Fibroblast of pulmonary artery (primary cell): Measurements from ENCODE around the gene MSN.

Experiments
- DNase-seq: peaks from one replicate; pipeline ENCODE4 v3.0.0-alpha.2; 2010; ENCODE audit warnings: low read depth
- H3K4me3 ChIP-seq: replicated peaks from 2 replicates; pipeline ENCODE4 v1.5.1; 2011; ENCODE audit warnings: low read depth, mild to moderate bottlenecking, control low read depth, low read length, moderate library complexity
- TF ChIP-seq, protein P1 (sequence below): IDR thresholded peaks from 2 replicates; pipeline ENCODE4 v1.5.1; 2011; ENCODE audit warnings: mild to moderate bottlenecking, control low read depth, low read length, inconsistent platforms; ENCODE audit errors: missing control alignments

The MSN gene

DNA sequence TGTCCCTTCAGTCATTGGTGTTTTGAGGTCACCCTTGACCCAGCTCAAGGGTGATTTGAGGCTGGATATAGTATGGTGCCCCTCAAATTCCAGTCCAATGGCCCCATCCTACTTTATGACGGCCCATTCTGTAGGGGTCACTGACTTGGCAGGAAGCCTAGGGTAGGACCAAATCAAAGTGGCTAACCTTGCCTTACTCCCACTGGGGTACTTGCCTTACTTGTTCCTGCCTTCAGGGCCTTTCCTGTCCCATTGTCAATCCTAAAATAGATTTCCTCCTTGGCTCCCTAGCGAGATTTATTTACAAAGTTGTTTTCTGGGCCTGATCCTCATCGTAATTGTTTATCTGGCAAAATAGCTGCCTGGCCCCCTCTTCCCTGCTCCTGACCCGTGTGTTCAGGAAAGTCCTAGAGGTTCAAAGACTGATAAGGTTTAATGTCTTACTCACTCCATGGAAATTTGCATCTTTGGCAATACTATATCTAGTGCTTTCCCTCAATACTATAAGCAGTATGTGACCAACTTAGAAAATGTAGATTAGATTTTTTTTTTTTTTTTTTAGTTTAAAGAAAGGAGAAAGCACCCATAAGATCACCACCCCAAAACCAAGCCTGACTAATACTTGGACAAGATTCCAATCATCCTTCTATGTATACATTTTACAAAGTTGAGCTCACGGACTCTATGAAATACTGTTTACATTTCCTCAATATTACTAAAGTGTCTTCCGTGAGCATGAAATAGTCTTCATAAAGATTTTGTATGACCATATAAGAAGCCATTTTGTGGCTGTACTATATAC is 44.8 kb downstream of the MSN start:
- TF ChIP-seq, protein P1, sequence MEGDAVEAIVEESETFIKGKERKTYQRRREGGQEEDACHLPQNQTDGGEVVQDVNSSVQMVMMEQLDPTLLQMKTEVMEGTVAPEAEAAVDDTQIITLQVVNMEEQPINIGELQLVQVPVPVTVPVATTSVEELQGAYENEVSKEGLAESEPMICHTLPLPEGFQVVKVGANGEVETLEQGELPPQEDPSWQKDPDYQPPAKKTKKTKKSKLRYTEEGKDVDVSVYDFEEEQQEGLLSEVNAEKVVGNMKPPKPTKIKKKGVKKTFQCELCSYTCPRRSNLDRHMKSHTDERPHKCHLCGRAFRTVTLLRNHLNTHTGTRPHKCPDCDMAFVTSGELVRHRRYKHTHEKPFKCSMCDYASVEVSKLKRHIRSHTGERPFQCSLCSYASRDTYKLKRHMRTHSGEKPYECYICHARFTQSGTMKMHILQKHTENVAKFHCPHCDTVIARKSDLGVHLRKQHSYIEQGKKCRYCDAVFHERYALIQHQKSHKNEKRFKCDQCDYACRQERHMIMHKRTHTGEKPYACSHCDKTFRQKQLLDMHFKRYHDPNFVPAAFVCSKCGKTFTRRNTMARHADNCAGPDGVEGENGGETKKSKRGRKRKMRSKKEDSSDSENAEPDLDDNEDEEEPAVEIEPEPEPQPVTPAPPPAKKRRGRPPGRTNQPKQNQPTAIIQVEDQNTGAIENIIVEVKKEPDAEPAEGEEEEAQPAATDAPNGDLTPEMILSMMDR = no peak
- no peak for DNase-seq
- H3K4me3 ChIP-seq = no peak overlapping the region

DNA sequence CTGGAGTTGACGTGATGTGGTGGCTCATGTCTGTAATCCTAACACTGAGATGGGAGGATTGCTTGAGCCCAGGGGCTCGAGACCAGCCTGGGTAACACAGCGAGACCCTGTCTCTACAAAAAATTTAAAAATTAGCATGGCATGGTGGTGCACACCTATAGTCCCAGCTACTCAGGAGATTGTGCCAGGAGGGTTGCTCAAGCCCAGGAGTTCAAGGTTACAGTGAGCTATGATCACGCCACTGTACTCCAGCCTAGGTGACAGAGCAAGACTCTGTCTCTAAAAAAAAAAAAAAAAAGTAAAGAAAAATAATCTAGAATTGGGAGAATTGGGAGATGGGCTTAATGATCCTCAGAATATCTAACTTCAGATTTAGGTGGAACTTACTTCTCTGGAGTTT is 51.1 kb downstream of the MSN start:
- TF ChIP-seq, protein P1 = no peak
- H3K4me3 ChIP-seq = no peak overlapping the region
- DNase-seq = no peak

DNA sequence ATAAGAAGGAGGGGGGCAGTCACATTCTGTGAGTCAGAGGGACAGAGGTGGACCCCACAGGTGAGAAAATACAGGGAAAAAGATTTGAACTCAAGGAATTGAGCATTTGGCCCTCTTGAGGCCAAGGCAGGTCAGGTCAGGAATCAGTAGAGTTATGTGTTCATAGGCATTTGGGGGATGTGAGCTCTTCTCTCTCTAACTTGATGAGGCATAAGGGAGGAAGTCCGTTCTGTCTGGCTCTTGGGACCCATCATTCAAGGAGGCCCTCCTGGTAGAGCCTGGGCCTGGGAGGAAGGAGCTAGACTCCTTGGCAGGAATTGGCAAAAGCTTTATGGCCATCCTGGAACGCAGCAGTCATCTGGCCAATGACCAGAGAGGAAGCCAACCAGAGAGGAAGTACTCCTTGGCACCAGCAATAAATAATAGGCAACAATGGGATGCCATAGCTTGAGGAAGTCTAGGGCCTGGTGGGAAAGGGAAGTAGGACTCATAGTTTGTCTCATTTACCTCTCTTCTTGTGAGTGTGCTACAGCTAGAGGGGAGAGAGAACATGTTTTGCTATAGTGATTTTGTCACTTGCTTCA is 53.0 kb downstream of the MSN start:
- TF ChIP-seq, protein P1 = no peak
- no peak for DNase-seq
- H3K4me3 ChIP-seq = no peak overlapping the region

DNA sequence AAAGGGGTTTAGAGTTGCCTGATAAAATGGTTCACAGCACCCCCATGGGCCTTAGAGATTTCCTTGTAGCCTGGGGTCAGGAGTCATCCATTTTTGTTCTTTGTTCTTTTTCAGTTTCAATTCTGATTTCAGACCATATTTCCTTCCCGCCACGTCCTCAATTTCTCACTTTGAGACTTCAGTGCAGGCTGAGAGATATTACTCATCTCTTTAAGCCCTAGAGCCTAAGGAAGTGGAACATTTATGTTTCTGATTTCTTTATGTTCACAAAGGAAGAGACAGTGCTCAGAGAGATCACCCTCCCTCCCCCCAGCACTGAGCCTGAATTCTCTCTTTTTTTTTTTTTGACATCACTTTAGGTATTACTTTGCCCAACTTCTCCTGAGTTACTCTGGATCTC is 56.3 kb downstream of the MSN start:
- H3K4me3 ChIP-seq = no peak overlapping the region
- no peak for DNase-seq
- TF ChIP-seq, protein P1 = no peak

DNA sequence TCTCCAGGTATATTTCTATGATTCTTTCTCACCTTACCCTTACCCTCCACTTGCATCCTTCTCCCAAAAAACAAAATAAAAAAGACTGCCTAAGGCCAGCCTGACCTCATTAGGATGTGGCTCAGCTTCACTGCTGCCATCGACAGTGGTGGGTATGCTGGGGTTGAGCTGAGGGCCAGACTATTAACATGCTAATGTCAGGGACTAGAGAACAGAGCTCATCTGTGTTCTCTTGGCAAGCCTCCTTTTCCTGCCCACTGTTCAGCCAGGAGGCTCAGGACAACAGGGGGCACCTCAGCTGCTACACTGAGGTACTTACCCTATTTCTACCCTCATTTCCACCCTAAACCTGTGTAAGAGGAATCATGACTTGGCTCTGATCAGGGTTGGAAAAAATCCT is 59.3 kb downstream of the MSN start:
- H3K4me3 ChIP-seq = no peak overlapping the region
- DNase-seq = no peak
- TF ChIP-seq, protein P1 = no peak

DNA sequence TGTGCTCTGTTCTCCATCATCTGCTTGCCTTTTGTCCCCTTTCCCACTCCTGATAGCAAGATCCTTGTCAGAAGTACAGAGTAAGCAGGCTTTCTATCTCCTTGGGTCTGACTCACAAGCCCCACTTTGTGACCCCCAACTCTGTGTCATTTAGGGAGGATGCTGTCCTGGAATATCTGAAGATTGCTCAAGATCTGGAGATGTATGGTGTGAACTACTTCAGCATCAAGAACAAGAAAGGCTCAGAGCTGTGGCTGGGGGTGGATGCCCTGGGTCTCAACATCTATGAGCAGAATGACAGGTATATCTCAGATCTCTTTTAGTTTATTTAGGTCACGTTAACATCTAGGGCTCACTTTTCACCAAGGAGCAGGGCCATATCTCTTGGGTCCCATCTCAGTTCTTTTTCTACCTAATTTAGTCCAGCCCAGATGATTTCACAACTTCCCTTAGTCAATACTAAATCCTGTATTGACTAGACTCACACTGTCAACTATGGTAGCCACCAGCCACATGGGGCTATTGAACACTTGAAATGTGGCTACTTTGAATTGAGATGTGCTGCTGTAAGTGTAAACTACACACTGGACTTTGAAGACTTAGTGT is 64.3 kb downstream of the MSN start:
- no peak for DNase-seq
- TF ChIP-seq, protein P1 = no peak

DNA sequence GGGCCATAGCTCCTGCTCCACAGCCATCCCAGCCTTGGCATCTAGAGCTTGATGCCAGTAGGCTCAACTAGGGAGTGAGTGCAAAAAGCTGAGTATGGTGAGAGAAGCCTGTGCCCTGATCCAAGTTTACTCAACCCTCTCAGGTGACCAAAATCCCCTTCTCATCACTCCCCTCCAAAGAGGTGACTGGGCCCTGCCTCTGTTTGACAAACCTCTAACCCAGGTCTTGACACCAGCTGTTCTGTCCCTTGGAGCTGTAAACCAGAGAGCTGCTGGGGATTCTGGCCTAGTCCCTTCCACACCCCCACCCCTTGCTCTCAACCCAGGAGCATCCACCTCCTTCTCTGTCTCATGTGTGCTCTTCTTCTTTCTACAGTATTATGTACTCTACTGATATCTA is 73.5 kb downstream of the MSN start:
- H3K4me3 ChIP-seq = no peak overlapping the region
- no peak for DNase-seq
- TF ChIP-seq, protein P1 = no peak

More for the DNA sequence above, 64.3 kb downstream of the MSN start:
- H3K4me3 ChIP-seq = no peak overlapping the region
